HEK293 (cell line): ENCODE measurements around the gene CEP20.

ENCODE experiments used
- HOXC10 ChIP-seq: sonication (generic); formaldehyde crosslinking; IDR thresholded peaks from 2 replicates; pipeline ENCODE4 v1.8.1; 2023; ENCODE audit warnings: mild to moderate bottlenecking, missing genetic modification reagents
- KLF8 ChIP-seq: fragments of 450-650 bp; formaldehyde crosslinking; IDR thresholded peaks from 2 replicates; pipeline ENCODE4 v1.5.1; 2016; ENCODE audit warnings: missing biosample characterization, missing genetic modification characterization
- SETDB1 ChIP-seq: IDR thresholded peaks from one replicate; pipeline ENCODE4 v1.6.1; 2017; ENCODE audit warnings: mild to moderate bottlenecking, low read length, moderate library complexity, mixed read lengths; ENCODE audit not compliant: insufficient read length
- ZBTB49 ChIP-seq: fragments of 450-650 bp; formaldehyde crosslinking; IDR thresholded peaks from 2 replicates; pipeline ENCODE4 v1.5.1; 2016; ENCODE audit warnings: missing biosample characterization, missing genetic modification characterization, low read depth
- TF ChIP-seq, protein P1 (sequence below): fragments of 450-650 bp; formaldehyde crosslinking; IDR thresholded peaks from 2 replicates; pipeline ENCODE4 v1.5.1; 2016; ENCODE audit warnings: missing biosample characterization, missing genetic modification characterization

GRCh38 chr16:15856901-15857698 is 31.3 kb downstream of the CEP20 start, which contains the start of gene MYH11:
- TF ChIP-seq ZBTB49 (tag by site-specific recombination) (no peak), HOXC10 (no peak), SETDB1 (no peak), KLF8 (tag by site-specific recombination) (no peak)
- TF ChIP-seq, protein P1, sequence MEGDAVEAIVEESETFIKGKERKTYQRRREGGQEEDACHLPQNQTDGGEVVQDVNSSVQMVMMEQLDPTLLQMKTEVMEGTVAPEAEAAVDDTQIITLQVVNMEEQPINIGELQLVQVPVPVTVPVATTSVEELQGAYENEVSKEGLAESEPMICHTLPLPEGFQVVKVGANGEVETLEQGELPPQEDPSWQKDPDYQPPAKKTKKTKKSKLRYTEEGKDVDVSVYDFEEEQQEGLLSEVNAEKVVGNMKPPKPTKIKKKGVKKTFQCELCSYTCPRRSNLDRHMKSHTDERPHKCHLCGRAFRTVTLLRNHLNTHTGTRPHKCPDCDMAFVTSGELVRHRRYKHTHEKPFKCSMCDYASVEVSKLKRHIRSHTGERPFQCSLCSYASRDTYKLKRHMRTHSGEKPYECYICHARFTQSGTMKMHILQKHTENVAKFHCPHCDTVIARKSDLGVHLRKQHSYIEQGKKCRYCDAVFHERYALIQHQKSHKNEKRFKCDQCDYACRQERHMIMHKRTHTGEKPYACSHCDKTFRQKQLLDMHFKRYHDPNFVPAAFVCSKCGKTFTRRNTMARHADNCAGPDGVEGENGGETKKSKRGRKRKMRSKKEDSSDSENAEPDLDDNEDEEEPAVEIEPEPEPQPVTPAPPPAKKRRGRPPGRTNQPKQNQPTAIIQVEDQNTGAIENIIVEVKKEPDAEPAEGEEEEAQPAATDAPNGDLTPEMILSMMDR = no peak
